Stimulated activated CD8-positive, alpha-beta memory T cell treated with anti-CD3 and anti-CD28 coated beads, Interleukin-12 subunit alpha, Interleukin-12 subunit beta, amount 100 ng/mL, for 4 hours (primary cell): ENCODE data around the gene ZNF823.

ENCODE experiments used
- DNase-seq: peaks from one replicate; pipeline ENCODE4 v3.0.0-alpha.2; 2020; ENCODE audit warnings: low read depth

The ZNF823 gene

GRCh38 chr19:11737964-11738745, 591 bp downstream of the ZNF823 start:
- peak; percentile 3 for DNase-seq

- no peak for DNase-seq
These were observed 2.0 kb downstream of the ZNF823 start for GRCh38 chr19:11736696-11737095.

GRCh38 chr19:11735375-11735774, 3.4 kb downstream of the ZNF823 start:
- no peak for DNase-seq

- no peak for DNase-seq
These were observed 9.2 kb downstream of the ZNF823 start for GRCh38 chr19:11729586-11729985.

GRCh38 chr19:11722414-11722813, 16.3 kb downstream of the ZNF823 start:
- no peak for DNase-seq

- DNase-seq = no peak
These were observed 17.1 kb downstream of the ZNF823 start for GRCh38 chr19:11721681-11722080.

- no peak for DNase-seq
These were observed 28.4 kb downstream of the ZNF823 start for GRCh38 chr19:11710313-11710712.

GRCh38 chr19:11708457-11708856, 30.3 kb downstream of the ZNF823 start:
- no peak for DNase-seq

- no peak for DNase-seq
These were observed 33.3 kb downstream of the ZNF823 start for GRCh38 chr19:11705474-11705873.

GRCh38 chr19:11704626-11705025, 34.1 kb downstream of the ZNF823 start:
- DNase-seq = no peak

GRCh38 chr19:11699931-11700794, 38.6 kb downstream of the ZNF823 start:
- DNase-seq = no peak

- DNase-seq = no peak
These were observed 40.5 kb downstream of the ZNF823 start for GRCh38 chr19:11698231-11698630.

- no peak for DNase-seq
These were observed 41.4 kb downstream of the ZNF823 start for GRCh38 chr19:11697284-11697855.

- peak; percentile 58 for DNase-seq
These were observed 44.0 kb downstream of the ZNF823 start for GRCh38 chr19:11694533-11695439.

- no peak for DNase-seq
These were observed 44.9 kb downstream of the ZNF823 start for GRCh38 chr19:11693505-11694499.

GRCh38 chr19:11692127-11692790, 46.5 kb downstream of the ZNF823 start:
- DNase-seq = no peak

- DNase-seq = no peak
These were observed 52.8 kb downstream of the ZNF823 start for GRCh38 chr19:11685676-11686650.

GRCh38 chr19:11684987-11685675, 53.6 kb downstream of the ZNF823 start:
- no peak for DNase-seq
